ENCODE measurements around the gene P4HB.

DNA sequence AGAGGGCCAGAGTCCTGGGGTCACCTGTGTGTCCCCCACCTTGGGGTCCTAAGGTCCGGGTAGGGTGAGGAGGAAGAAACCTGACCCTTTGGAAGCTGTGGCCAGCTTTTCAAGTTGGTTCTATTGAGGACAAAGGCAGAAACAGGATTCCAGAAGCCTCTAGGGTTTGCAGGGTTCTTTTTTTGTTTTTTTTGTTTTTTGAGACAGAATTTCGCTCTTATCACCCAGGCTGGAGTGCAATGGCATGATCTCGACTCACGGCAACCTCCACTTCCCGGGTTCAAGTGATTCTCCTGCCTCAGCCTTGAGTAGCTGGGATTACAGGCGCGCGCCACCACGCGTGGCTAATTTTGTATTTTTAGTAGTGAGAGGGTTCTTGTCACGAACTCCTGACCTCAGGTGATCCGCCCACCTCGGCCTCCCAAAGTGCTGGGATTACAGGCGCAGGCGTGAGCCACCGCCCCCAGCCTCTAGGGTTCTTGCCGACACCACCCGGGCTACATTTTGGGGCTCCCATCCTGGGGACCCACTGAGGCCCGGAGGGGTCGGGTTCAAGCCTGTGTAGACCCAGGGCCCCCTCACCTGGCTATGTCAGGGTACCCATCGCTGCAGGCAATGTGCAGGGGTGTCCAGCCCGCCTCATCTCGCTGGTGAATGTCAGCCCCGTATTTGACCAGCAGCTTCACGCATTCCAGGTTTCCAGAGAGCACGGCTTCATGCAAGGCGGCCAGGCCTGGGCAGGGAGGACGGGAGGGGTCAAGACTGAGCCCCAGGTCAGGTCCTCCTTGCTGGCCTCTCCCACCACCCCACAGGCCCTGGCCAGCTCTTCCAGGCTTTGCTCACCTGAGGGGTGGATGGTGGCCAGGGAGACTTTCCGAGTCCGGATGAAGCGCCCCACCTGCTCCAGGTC is 26.2 kb downstream of the P4HB start:
- TF ChIP-seq CTCF (IDR thresholded peaks at IDR 0.05) (no peak), POLR2A (IDR thresholded peaks at IDR 0.05) (no peak)

Measured in lower leg skin (tissue), 3 donors.